ENCODE measurements around the gene PRRC2A.

DNA sequence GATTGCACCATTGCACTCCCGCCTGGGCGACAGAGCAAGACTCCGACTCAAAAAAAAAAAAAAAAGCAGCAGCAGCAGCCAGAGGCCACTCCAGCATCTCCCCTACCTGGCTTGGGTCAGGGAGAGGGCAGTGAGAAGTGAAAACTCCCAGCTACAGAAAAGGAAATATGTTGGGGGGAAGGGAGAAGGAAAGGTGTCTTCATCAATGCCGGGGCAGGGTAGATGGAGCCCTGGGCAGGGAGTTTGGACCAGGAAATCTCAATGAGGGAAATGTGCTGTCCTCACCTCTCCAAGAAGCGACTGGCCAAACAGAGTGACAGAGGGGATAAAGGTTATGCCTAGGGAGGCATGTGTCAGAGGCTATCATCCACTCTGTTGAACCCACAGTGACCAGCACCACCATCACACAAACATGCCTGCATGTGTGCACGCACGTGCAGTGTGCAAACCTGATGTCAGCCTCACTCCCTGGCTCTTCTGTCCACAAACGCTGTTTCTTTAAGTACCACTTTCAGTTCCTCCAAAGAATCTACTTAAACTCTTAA, 6.4 kb upstream of the PRRC2A start:
- TF ChIP-seq, protein P1, sequence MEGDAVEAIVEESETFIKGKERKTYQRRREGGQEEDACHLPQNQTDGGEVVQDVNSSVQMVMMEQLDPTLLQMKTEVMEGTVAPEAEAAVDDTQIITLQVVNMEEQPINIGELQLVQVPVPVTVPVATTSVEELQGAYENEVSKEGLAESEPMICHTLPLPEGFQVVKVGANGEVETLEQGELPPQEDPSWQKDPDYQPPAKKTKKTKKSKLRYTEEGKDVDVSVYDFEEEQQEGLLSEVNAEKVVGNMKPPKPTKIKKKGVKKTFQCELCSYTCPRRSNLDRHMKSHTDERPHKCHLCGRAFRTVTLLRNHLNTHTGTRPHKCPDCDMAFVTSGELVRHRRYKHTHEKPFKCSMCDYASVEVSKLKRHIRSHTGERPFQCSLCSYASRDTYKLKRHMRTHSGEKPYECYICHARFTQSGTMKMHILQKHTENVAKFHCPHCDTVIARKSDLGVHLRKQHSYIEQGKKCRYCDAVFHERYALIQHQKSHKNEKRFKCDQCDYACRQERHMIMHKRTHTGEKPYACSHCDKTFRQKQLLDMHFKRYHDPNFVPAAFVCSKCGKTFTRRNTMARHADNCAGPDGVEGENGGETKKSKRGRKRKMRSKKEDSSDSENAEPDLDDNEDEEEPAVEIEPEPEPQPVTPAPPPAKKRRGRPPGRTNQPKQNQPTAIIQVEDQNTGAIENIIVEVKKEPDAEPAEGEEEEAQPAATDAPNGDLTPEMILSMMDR (conservative IDR thresholded peaks at IDR 0.05; ENCODE audit: low read length) = no peak
- TF ChIP-seq EZH2phosphoT487 (IDR thresholded peaks at IDR 0.05; ENCODE audit: borderline replicate concordance, low read depth, low read length) = no peak

All from OCI-LY7 (cell line).